HL-60 (cell line): ENCODE data around the gene SLC25A21.
"Not testable (repeated sequence)": the region's sequence is repeated elsewhere in the genome, so short reads cannot be mapped to it uniquely, and the experiment has no call there.

Experiments
- DNase-seq, 2 experiments: peaks; one replicate each; pipeline ENCODE4 v3.0.0-alpha.2; 2010 to 2020; ENCODE audit warnings: low read depth in 1 of 2, low spot score in 1 of 2
- H3K27ac ChIP-seq: fragments of 250-450 bp; sonication (Bioruptor Pico); replicated peaks from 2 replicates; pipeline ENCODE4 v1.5.1; 2020; ENCODE audit warnings: mild to moderate bottlenecking, moderate library complexity
- H3K27me3 ChIP-seq: fragments of 250-450 bp; sonication (Bioruptor Pico); 2 replicates; pipeline ENCODE4 v1.5.1; 2021; ENCODE audit warnings: mild to moderate bottlenecking, moderate library complexity; ENCODE audit not compliant: insufficient read depth, poor library complexity, severe bottlenecking
- H3K4me3 ChIP-seq: replicated peaks from 2 replicates; pipeline ENCODE4 v1.5.1; 2011; ENCODE audit warnings: mild to moderate bottlenecking, control low read depth, low read length; ENCODE audit not compliant: insufficient read depth
- GABPA ChIP-seq: IDR thresholded peaks from 2 replicates; pipeline ENCODE4 v1.6.1; 2012; ENCODE audit warnings: low read depth
- POLR2AphosphoS5 ChIP-seq: IDR thresholded peaks from 2 replicates; pipeline ENCODE4 v1.6.1; 2012; ENCODE audit warnings: low read depth
- SPI1 ChIP-seq: IDR thresholded peaks from 2 replicates; pipeline ENCODE4 v1.6.1; 2012; ENCODE audit warnings: low read depth, mild to moderate bottlenecking, borderline replicate concordance
- TF ChIP-seq, protein P1 (sequence below): IDR thresholded peaks from 2 replicates; pipeline ENCODE4 v1.6.1; 2012; ENCODE audit warnings: low read depth; ENCODE audit not compliant: insufficient replicate concordance
- TF ChIP-seq, protein P2 (sequence below): IDR thresholded peaks from one replicate; pipeline ENCODE4 v1.5.1; 2011; ENCODE audit warnings: low read length, control low read depth, inconsistent platforms; ENCODE audit not compliant: insufficient read depth

SLC25A21 gene

DNA sequence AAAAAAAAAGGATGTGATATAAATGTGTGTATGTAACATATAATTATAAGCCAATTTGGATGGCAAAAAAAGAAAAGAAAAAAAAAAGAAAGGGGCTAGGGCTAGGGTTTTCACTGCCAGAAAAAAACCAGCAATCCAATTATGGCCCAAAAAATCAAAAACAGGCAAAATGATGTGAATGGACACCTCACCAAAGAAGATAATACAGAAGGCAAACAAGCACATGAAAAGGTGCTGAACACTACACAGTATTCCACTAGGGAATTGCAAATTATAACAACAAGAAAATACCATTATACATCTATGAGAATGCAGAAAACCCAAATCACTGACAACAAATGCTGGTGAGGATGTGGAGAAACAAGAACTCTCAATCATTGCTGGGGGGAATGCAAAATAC, 13.3 kb upstream of the SLC25A21 start:
- no peaks in the 10 kb centered on the region for H3K27me3 ChIP-seq
- H3K4me3 ChIP-seq = no peak overlapping the region
- DNase-seq = no peak
- TF ChIP-seq, protein P1, sequence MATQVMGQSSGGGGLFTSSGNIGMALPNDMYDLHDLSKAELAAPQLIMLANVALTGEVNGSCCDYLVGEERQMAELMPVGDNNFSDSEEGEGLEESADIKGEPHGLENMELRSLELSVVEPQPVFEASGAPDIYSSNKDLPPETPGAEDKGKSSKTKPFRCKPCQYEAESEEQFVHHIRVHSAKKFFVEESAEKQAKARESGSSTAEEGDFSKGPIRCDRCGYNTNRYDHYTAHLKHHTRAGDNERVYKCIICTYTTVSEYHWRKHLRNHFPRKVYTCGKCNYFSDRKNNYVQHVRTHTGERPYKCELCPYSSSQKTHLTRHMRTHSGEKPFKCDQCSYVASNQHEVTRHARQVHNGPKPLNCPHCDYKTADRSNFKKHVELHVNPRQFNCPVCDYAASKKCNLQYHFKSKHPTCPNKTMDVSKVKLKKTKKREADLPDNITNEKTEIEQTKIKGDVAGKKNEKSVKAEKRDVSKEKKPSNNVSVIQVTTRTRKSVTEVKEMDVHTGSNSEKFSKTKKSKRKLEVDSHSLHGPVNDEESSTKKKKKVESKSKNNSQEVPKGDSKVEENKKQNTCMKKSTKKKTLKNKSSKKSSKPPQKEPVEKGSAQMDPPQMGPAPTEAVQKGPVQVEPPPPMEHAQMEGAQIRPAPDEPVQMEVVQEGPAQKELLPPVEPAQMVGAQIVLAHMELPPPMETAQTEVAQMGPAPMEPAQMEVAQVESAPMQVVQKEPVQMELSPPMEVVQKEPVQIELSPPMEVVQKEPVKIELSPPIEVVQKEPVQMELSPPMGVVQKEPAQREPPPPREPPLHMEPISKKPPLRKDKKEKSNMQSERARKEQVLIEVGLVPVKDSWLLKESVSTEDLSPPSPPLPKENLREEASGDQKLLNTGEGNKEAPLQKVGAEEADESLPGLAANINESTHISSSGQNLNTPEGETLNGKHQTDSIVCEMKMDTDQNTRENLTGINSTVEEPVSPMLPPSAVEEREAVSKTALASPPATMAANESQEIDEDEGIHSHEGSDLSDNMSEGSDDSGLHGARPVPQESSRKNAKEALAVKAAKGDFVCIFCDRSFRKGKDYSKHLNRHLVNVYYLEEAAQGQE = no peak
- TF ChIP-seq, protein P2, sequence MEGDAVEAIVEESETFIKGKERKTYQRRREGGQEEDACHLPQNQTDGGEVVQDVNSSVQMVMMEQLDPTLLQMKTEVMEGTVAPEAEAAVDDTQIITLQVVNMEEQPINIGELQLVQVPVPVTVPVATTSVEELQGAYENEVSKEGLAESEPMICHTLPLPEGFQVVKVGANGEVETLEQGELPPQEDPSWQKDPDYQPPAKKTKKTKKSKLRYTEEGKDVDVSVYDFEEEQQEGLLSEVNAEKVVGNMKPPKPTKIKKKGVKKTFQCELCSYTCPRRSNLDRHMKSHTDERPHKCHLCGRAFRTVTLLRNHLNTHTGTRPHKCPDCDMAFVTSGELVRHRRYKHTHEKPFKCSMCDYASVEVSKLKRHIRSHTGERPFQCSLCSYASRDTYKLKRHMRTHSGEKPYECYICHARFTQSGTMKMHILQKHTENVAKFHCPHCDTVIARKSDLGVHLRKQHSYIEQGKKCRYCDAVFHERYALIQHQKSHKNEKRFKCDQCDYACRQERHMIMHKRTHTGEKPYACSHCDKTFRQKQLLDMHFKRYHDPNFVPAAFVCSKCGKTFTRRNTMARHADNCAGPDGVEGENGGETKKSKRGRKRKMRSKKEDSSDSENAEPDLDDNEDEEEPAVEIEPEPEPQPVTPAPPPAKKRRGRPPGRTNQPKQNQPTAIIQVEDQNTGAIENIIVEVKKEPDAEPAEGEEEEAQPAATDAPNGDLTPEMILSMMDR = no peak
- TF ChIP-seq GABPA = no peak
- TF ChIP-seq SPI1 = no peak
- TF ChIP-seq POLR2AphosphoS5 = no peak
- H3K27ac ChIP-seq = no peak overlapping the region

DNA sequence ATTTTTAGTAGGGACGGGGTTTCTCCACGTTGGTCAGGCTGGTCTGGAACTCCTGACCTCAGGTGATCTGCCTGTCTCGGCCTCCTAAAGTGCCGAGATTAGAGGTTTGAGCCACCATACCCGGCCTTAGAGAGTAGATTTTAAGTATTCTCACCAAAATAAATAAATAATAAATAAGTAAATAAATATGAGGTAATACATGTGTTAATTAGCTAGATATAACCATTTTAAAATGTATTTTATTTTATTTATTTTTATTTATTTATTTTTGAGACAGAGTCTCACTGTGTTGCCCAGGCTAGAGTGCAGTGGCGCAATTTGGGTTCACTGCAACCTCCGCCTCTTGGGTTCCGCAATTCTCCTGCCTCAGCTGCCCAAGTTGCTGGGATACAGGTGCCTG, 12.1 kb upstream of the SLC25A21 start:
- not testable (repeated sequence) for DNase-seq, H3K27ac ChIP-seq, H3K4me3 ChIP-seq, H3K27me3 ChIP-seq

DNA sequence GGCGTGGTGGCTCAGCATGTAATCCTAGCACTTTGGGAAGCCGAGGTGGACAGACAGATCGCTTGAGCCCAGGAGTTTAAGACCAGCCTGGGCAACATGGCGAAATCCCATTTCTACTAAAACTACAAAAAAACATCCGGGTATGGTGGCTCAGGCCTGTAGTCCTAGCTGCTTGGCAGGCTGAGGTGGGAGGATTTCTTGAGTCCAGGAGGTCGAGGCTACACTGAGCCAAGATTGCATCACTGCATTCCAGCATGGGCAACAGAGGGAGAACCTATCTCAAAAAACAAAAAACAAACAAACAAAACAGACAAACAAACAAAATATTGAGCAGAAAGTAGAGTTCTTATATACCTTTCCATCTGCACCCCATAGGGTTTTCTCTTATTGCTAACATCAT, 9.0 kb upstream of the SLC25A21 start:
- no peak for DNase-seq
- no peak for TF ChIP-seq GABPA
- TF ChIP-seq SPI1 = no peak
- Histone ChIP-seq H3K27me3 (no peaks in the 10 kb centered on the region), H3K4me3 (no peak overlapping the region), H3K27ac (no peak overlapping the region)

DNA sequence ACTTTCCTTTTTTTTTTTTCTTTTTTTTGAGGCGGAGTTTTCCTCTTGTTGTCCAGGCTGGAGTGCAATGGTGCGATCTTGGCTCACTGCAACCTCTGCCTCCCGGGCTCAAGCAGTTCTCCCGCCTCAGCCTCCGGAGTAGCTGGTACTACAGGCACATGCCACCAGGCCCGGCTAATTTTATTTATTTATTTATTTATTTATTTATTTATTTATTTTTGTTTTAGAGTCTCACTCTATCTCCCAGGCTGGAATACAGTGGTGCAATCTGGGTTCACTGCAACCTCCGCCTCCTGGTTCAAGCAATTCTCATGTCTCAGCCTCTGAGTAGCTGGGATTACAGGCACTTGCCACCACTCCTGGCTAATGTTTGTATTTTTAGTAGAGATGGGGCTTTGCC, 8.5 kb upstream of the SLC25A21 start:
- not testable (repeated sequence) for H3K27me3 ChIP-seq, H3K27ac ChIP-seq, DNase-seq, H3K4me3 ChIP-seq

DNA sequence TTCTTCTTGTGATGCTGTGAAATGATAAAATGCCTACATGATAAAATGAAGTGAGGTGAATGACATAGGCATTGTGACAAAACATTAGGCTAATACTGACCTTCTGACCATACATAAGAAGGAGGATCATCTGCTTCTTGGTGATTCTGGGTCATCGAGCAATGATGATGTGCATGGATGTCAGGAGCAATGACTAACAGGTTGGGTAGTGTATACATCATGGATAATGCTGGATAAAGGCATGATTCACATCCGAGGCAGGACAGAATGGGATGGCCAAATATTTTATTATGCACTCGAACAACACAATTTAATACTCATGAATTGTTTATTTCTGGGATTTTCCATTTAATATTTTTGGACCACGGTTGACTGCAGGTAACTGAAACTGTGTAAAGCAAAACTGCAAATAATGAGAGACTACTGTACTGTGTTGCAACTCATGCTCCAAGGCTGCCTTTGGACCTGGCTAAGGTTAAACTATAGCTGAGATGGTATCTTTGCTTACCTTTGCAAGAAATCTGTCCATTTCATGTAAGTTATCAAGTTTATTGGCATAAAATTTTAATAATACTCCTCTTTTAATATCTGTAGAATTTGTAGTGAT, 7.6 kb upstream of the SLC25A21 start:
- H3K27me3 ChIP-seq = no peaks in the 10 kb centered on the region
- no peak overlapping the region for H3K27ac ChIP-seq
- H3K4me3 ChIP-seq = no peak overlapping the region
- DNase-seq = no peak
- TF ChIP-seq POLR2AphosphoS5 (no peak), GABPA (no peak), SPI1 (no peak)
- TF ChIP-seq, protein P1 = no peak
- TF ChIP-seq, protein P2 = no peak
